Esophagus muscularis mucosa (tissue), 4 donors: ENCODE data around the gene AKR1C2. TPM values are rescaled to one million over a fixed set of nuclear protein-coding genes. Genes with fewer than 3 reads are reported as not detected.
"Not testable (repeated sequence)": the region's sequence is repeated elsewhere in the genome, so short reads cannot be mapped to it uniquely, and the experiment has no call there.

Experiments used
- DNase-seq: peaks from one replicate; pipeline ENCODE4 v3.0.0-alpha.2; 2017; ENCODE audit errors: extremely low spot score
- H3K27ac ChIP-seq, 4 donors: fragments of 200-600 bp; sonication (generic); replicated peaks in 1 of 4; 1 replicate in 3 of 4; 2 replicates in 1 of 4; pipeline ENCODE4 v1.5.1; 2016 to 2019; ENCODE audit warnings: mild to moderate bottlenecking in 1 of 4
- H3K27me3 ChIP-seq, 4 donors: fragments of 200-600 bp; sonication (generic); one replicate each; pipeline versions ENCODE4 v1.5.1 to v1.6.0; 2016 to 2019
- H3K36me3 ChIP-seq, 4 donors: fragments of 200-600 bp; sonication (generic); one replicate each; pipeline ENCODE4 v1.5.1; 2016 to 2019
- H3K4me1 ChIP-seq, 4 donors: fragments of 200-600 bp; sonication (generic); one replicate each; pipeline ENCODE4 v1.5.1; 2016 to 2019
- H3K4me3 ChIP-seq, 4 donors: fragments of 200-600 bp; sonication (generic); 1 replicate in 2 of 4; 2 replicates in 2 of 4; pipeline ENCODE4 v1.5.1; 2016 to 2019; ENCODE audit warnings: mild to moderate bottlenecking in 4 of 4, moderate library complexity in 1 of 4
- H3K9me3 ChIP-seq, 4 donors: fragments of 200-600 bp; sonication (generic); 1 replicate in 3 of 4; 2 replicates in 1 of 4; pipeline ENCODE4 v1.5.1; 2016 to 2019
- CTCF ChIP-seq, 3 experiments: fragments of 200-600 bp in 2 of 3; fragments of 450-650 bp in 1 of 3; sonication (generic) in 2 of 3; IDR thresholded peaks; one replicate each; pipeline ENCODE4 v1.5.1; 2017 to 2019; ENCODE audit warnings: antibody characterized with exemption in 3 of 3, mild to moderate bottlenecking in 2 of 3, moderate library complexity in 1 of 3
- EP300 ChIP-seq: sonication (generic); formaldehyde crosslinking; IDR thresholded peaks from one replicate; pipeline ENCODE4 v1.6.1; 2017; ENCODE audit warnings: antibody characterized with exemption
- POLR2A ChIP-seq: fragments of 450-650 bp; IDR thresholded peaks from one replicate; pipeline ENCODE4 v1.6.1; 2017; ENCODE audit warnings: antibody characterized with exemption, moderate library complexity, mild to moderate bottlenecking, low read depth
- POLR2AphosphoS5 ChIP-seq, 2 donors: sonication (generic); formaldehyde crosslinking; IDR thresholded peaks; one replicate each; pipeline ENCODE4 v1.6.1; 2017; ENCODE audit warnings: antibody characterized with exemption in 2 of 2
- WGBS: methylation state at CpG from one replicate; pipeline ENCODE4 v1.1.5; 2018; 5-methylcytosine and 5-hydroxymethylcytosine counted together
- intact Hi-C: fragments of 100-400 bp; cut with DNase I; formaldehyde crosslinking; loops from one replicate; pipeline ENCODE4 v1.15.1; 2023
- total RNA-seq, 4 donors: library from RNA; depleted of rRNA; stranded (reverse); fragments of >200 nt; gene quantifications; one replicate each; pipeline versions ENCODE4 v1.1.0 to v1.2.1, GENCODE V29; 2016

AKR1C2 gene
- total RNA-seq, 4 donors from 2014 or later = 7.9 to 12.7 (median 9.6) TPM

- peaks cover 0 to 8% (median 0%) of the 10 kb centered on the region in 4 donors for H3K36me3 ChIP-seq
- TF ChIP-seq POLR2AphosphoS5 (IDR thresholded peaks at IDR 0.05) (no peak), POLR2A (no peak), EP300 (no peak), CTCF (IDR thresholded peaks at IDR 0.05) (no peak)
- 91% methylated on average over 2 of the region's 2 CpGs for WGBS
- intact Hi-C loops = no loop called here
- H3K27me3 ChIP-seq = no peaks in the 10 kb centered on the region
- H3K4me1 ChIP-seq = no peaks in the 10 kb centered on the region
- DNase-seq = no peak
- no peak overlapping the region for H3K27ac ChIP-seq
- peak overlapping the region in 1 of 4 donors; percentile 19 for H3K4me3 ChIP-seq
- H3K9me3 ChIP-seq = no peaks in the 10 kb centered on the region
Measured at GRCh38 chr10:5002013-5002727, 1.5 kb downstream of the AKR1C2 start.

- no peak for DNase-seq
- no peaks in the 10 kb centered on the region for H3K4me1 ChIP-seq
- intact Hi-C loops = no loop called here
- peaks cover 0 to 8% (median 0%) of the 10 kb centered on the region in 4 donors for H3K36me3 ChIP-seq
- no peaks in the 10 kb centered on the region for H3K27me3 ChIP-seq
- 90% methylated on average over 5 of the region's 5 CpGs for WGBS
- TF ChIP-seq EP300 (no peak), POLR2A (no peak), POLR2AphosphoS5 (IDR thresholded peaks at IDR 0.05) (no peak), CTCF (IDR thresholded peaks at IDR 0.05) (no peak)
- H3K9me3 ChIP-seq = no peaks in the 10 kb centered on the region
- no peak overlapping the region for H3K4me3 ChIP-seq
- no peak overlapping the region for H3K27ac ChIP-seq
Measured at GRCh38 chr10:4998671-4999070, 5.0 kb downstream of the AKR1C2 start.

- H3K27me3 ChIP-seq, H3K27ac ChIP-seq, H3K9me3 ChIP-seq, DNase-seq, intact Hi-C loops, H3K4me3 ChIP-seq, H3K4me1 ChIP-seq: not testable (repeated sequence)
- peaks cover 0 to 13% (median 1%) of the 10 kb centered on the region in 4 donors for H3K36me3 ChIP-seq
Measured at GRCh38 chr10:4994260-4994659, 9.4 kb downstream of the AKR1C2 start.

- DNase-seq, H3K4me1 ChIP-seq, H3K4me3 ChIP-seq, H3K27ac ChIP-seq, H3K27me3 ChIP-seq, H3K36me3 ChIP-seq, H3K9me3 ChIP-seq, intact Hi-C loops: not testable (repeated sequence)
- WGBS = 90% methylated on average over 10 of the region's 10 CpGs
Measured at GRCh38 chr10:4992564-4992963, 11.1 kb downstream of the AKR1C2 start.

GRCh38 chr10:4991463-4991862, 12.2 kb downstream of the AKR1C2 start:
- 90% methylated on average over 2 of the region's 6 CpGs for WGBS
- H3K27me3 ChIP-seq, H3K9me3 ChIP-seq, H3K36me3 ChIP-seq, intact Hi-C loops, H3K27ac ChIP-seq, DNase-seq, H3K4me3 ChIP-seq, H3K4me1 ChIP-seq: not testable (repeated sequence)

GRCh38 chr10:4990217-4990616, 13.4 kb downstream of the AKR1C2 start:
- Histone ChIP-seq H3K4me3 (no peak overlapping the region), H3K27me3 (no peaks in the 10 kb centered on the region), H3K9me3 (no peaks in the 10 kb centered on the region), H3K4me1 (peaks cover 2 to 5% (median 4%) of the 10 kb centered on the region in 4 donors), H3K27ac (no peak overlapping the region), H3K36me3 (peaks cover 0 to 5% (median 1%) of the 10 kb centered on the region in 4 donors)
- DNase-seq = no peak
- intact Hi-C loops = no loop called here
- 97% methylated on average over 2 of the region's 2 CpGs for WGBS
- TF ChIP-seq POLR2AphosphoS5 (IDR thresholded peaks at IDR 0.05) (no peak), CTCF (IDR thresholded peaks at IDR 0.05) (no peak), POLR2A (no peak), EP300 (no peak)

GRCh38 chr10:4988000-4988641, 15.5 kb downstream of the AKR1C2 start:
- intact Hi-C loops, H3K27ac ChIP-seq, H3K9me3 ChIP-seq, H3K36me3 ChIP-seq, H3K27me3 ChIP-seq, H3K4me3 ChIP-seq, DNase-seq: not testable (repeated sequence)
- H3K4me1 ChIP-seq = peaks cover 11 to 20% (median 14%) of the 10 kb centered on the region in 4 donors
- WGBS = 97% methylated on average over 6 of the region's 6 CpGs
